ENCODE data around the gene CDK4. TPM values are rescaled to one million over a fixed set of nuclear protein-coding genes. Genes with fewer than 3 reads are reported as not detected.

Gene CDK4
- total and polyA plus RNA-seq, 2 of the 4 experiments (the other 2 are of a cell fraction): 261 to 297 TPM

DNA sequence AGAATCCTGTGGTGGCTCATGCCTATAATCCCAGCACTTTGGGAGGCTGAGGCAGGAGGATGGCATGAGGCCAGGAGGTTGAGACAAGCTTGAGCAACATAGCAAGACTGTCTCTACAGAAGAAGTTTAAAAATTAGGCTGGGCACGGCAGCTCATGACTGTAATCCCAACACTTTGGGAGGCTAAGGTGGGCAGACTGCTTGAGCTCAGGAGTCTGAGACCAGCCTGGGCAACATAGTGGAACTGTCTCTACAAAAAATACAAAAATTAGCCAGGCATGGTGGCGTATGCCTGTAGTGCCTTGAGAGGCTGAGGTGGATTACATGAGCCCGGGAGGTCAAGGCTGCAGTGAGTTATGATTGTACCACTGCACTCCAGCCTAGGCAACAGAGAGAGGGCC, 15.8 kb upstream of the CDK4 start:
- Histone ChIP-seq H3K27ac (ENCODE audit: insufficient read depth, low read length) (no peak overlapping the region), H2AK5ac (ENCODE audit: low read depth, low read length) (no peak overlapping the region), H2AFZ (replicated peaks; ENCODE audit: low read length, poor library complexity) (no peak overlapping the region), H3K14ac (replicated peaks; ENCODE audit: low read depth, low read length) (no peak overlapping the region), H3K4ac (ENCODE audit: low read depth, low read length) (no peak overlapping the region), H3K79me1 (ENCODE audit: low read depth in 1 of 2, low read length in 2 of 2) (peaks cover 12 to 18% of the 10 kb centered on the region in 2 experiments; a peak in 3 of 4 replicates), H2AK9ac (replicated peaks; ENCODE audit: low read depth, low read length, poor library complexity) (no peak overlapping the region), H2BK15ac (ENCODE audit: low read depth, low read length) (no peak overlapping the region), H2BK20ac (ENCODE audit: low read depth, low read length) (no peak overlapping the region), H3K9ac (ENCODE audit: low read depth, low read length) (no peak overlapping the region), H3K4me1 (ENCODE audit: control insufficient read depth, insufficient read depth, low read length) (peaks cover 11% of the 10 kb centered on the region; the same call in 1 of the 2 replicates), H4K5ac (ENCODE audit: low read depth, low read length) (no peak overlapping the region), H2BK5ac (ENCODE audit: low read depth, low read length, poor library complexity, severe bottlenecking) (no peak overlapping the region), H3K23ac (ENCODE audit: low read depth, low read length) (no peak overlapping the region), H3K9me3 (ENCODE audit: control insufficient read depth, insufficient read depth, low read length) (peaks cover 2% of the 10 kb centered on the region; the same call in 1 of the 2 replicates), H4K8ac (ENCODE audit: low read depth in 2 of 2, low read length in 2 of 2) (no peak overlapping the region), H3K27me3 (ENCODE audit: control insufficient read depth, insufficient read depth, low read length) (peaks cover 40% of the 10 kb centered on the region), H3K36me3 (ENCODE audit: control insufficient read depth, insufficient read depth, low read length) (peaks cover 1% of the 10 kb centered on the region; the same call in 1 of the 2 replicates), H2BK120ac (ENCODE audit: low read depth, low read length) (no peak overlapping the region), H4K20me1 (ENCODE audit: insufficient read depth, low read length) (no peaks in the 10 kb centered on the region), H3K56ac (ENCODE audit: extremely low read depth, insufficient read depth, low read length) (no peak overlapping the region), H3K18ac (ENCODE audit: low read depth, low read length) (no peak overlapping the region), H3K9me1 (ENCODE audit: insufficient read depth, low read length) (peaks cover 9% of the 10 kb centered on the region), H3K4me3 (ENCODE audit: insufficient read depth, low read depth, low read length) (no peak overlapping the region), H4K91ac (ENCODE audit: insufficient read depth, low read depth, low read length) (no peak overlapping the region), H3K4me2 (ENCODE audit: low read depth, low read length) (no peak overlapping the region)
- BruUV-seq (replicated peaks): no TSS peak
- ATAC-seq (ENCODE audit: low read depth) (no peak), DNase-seq (no peak)
- WGBS, 2 experiments (ENCODE audit: extremely low coverage in 2 of 2, insufficient read length in 1 of 2): no CpG with 5 or more reads among the region's 3 CpGs
- ChIA-PET CTCF (interaction anchor here (2.0 kb wide), 1 partner anchor 15 kb away, joined by 6 read pairs; the partner anchor contains the start of gene TSFM), POLR2A (ENCODE audit: unreplicated experiment) (no interaction called here)
- dilution Hi-C loops (cut with HindIII; ENCODE audit: low sequenced_read_pairs, unreplicated experiment) (no loop called here), in situ Hi-C loops (cut with MboI; ENCODE audit: low sequenced_read_pairs) (no loop called here), intact Hi-C loops (cut with micrococcal nuclease) (no loop called here)
- TF ChIP-seq MAFK (IDR thresholded peaks at IDR 0.05; ENCODE audit: low read depth, low read length) (no peak), MAZ (IDR thresholded peaks at IDR 0.05; ENCODE audit: borderline replicate concordance, low read depth, low read length) (no peak), RFX5 (IDR thresholded peaks at IDR 0.05; ENCODE audit: low read depth, low read length) (no peak), NFE2L2 (IDR thresholded peaks at IDR 0.05; ENCODE audit: low read depth, low read length) (no peak), RAD21 (IDR thresholded peaks at IDR 0.05; ENCODE audit: low read length) (no peak), SMC3 (IDR thresholded peaks at IDR 0.05; ENCODE audit: low read depth, low read length) (no peak), CHD1 (IDR thresholded peaks at IDR 0.05; ENCODE audit: low read depth, low read length) (no peak), MXI1 (IDR thresholded peaks at IDR 0.05; ENCODE audit: borderline replicate concordance, low read depth, low read length) (no peak), CEBPB (IDR thresholded peaks at IDR 0.05; ENCODE audit: low read depth, low read length) (no peak), POLR2A (IDR thresholded peaks at IDR 0.05; ENCODE audit: low read depth, low read length) (no peak), FOS (IDR thresholded peaks at IDR 0.05; ENCODE audit: low read depth, low read length) (no peak)
- TF ChIP-seq, protein P1, sequence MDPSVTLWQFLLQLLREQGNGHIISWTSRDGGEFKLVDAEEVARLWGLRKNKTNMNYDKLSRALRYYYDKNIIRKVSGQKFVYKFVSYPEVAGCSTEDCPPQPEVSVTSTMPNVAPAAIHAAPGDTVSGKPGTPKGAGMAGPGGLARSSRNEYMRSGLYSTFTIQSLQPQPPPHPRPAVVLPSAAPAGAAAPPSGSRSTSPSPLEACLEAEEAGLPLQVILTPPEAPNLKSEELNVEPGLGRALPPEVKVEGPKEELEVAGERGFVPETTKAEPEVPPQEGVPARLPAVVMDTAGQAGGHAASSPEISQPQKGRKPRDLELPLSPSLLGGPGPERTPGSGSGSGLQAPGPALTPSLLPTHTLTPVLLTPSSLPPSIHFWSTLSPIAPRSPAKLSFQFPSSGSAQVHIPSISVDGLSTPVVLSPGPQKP (IDR thresholded peaks at IDR 0.05; ENCODE audit: borderline replicate concordance, low read depth, low read length): no peak
- TF ChIP-seq, protein P2, sequence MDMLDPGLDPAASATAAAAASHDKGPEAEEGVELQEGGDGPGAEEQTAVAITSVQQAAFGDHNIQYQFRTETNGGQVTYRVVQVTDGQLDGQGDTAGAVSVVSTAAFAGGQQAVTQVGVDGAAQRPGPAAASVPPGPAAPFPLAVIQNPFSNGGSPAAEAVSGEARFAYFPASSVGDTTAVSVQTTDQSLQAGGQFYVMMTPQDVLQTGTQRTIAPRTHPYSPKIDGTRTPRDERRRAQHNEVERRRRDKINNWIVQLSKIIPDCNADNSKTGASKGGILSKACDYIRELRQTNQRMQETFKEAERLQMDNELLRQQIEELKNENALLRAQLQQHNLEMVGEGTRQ (IDR thresholded peaks at IDR 0.05; ENCODE audit: low read depth, low read length): no peak
- TF ChIP-seq, protein P3, sequence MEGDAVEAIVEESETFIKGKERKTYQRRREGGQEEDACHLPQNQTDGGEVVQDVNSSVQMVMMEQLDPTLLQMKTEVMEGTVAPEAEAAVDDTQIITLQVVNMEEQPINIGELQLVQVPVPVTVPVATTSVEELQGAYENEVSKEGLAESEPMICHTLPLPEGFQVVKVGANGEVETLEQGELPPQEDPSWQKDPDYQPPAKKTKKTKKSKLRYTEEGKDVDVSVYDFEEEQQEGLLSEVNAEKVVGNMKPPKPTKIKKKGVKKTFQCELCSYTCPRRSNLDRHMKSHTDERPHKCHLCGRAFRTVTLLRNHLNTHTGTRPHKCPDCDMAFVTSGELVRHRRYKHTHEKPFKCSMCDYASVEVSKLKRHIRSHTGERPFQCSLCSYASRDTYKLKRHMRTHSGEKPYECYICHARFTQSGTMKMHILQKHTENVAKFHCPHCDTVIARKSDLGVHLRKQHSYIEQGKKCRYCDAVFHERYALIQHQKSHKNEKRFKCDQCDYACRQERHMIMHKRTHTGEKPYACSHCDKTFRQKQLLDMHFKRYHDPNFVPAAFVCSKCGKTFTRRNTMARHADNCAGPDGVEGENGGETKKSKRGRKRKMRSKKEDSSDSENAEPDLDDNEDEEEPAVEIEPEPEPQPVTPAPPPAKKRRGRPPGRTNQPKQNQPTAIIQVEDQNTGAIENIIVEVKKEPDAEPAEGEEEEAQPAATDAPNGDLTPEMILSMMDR (conservative IDR thresholded peaks at IDR 0.05; ENCODE audit: low read depth, low read length): no peak

Data from IMR-90 (cell line).